ENCODE data around the gene CPAMD8.

Gene CPAMD8

GRCh38 chr19:16952046-16952445, 74.6 kb downstream of the CPAMD8 start:
- no peak overlapping the region for H3K4me3 ChIP-seq (ENCODE audit: low read depth, low read length)
- DNase-seq (ENCODE audit: low read depth, low spot score) = no peak
- TF ChIP-seq CTCF (IDR thresholded peaks at IDR 0.05; ENCODE audit: low read depth, low read length) = no peak
- in situ Hi-C loops (cut with HindIII; ENCODE audit: low sequenced_read_pairs) = no loop called here

GRCh38 chr19:16951529-16951928, 75.1 kb downstream of the CPAMD8 start:
- no peak for DNase-seq (ENCODE audit: low read depth, low spot score)
- TF ChIP-seq CTCF (IDR thresholded peaks at IDR 0.05; ENCODE audit: low read depth, low read length) = no peak
- in situ Hi-C loops (cut with HindIII; ENCODE audit: low sequenced_read_pairs) = no loop called here

GRCh38 chr19:16949496-16950023, 77.0 kb downstream of the CPAMD8 start:
- H3K4me3 ChIP-seq (ENCODE audit: low read depth, low read length) = no peak overlapping the region
- no peak for DNase-seq (ENCODE audit: low read depth, low spot score)
- in situ Hi-C loops (cut with HindIII; ENCODE audit: low sequenced_read_pairs) = no loop called here
- TF ChIP-seq CTCF (IDR thresholded peaks at IDR 0.05; ENCODE audit: low read depth, low read length) = no peak

More at GRCh38 chr19:16951529-16951928, 75.1 kb downstream of the CPAMD8 start:
- H3K4me3 ChIP-seq (ENCODE audit: low read depth, low read length) = no peak overlapping the region

GRCh38 chr19:16946951-16947940, 79.4 kb downstream of the CPAMD8 start:
- TF ChIP-seq CTCF (IDR thresholded peaks at IDR 0.05; ENCODE audit: low read depth, low read length) = no peak
- H3K4me3 ChIP-seq (ENCODE audit: low read depth, low read length) = no peak overlapping the region
- no peak for DNase-seq (ENCODE audit: low read depth, low spot score)
- in situ Hi-C loops (cut with HindIII; ENCODE audit: low sequenced_read_pairs) = no loop called here

- in situ Hi-C loops (cut with HindIII; ENCODE audit: low sequenced_read_pairs) = no loop called here
- DNase-seq (ENCODE audit: low read depth, low spot score) = no peak
- no peak overlapping the region for H3K4me3 ChIP-seq (ENCODE audit: low read depth, low read length)
- no peak for TF ChIP-seq CTCF (IDR thresholded peaks at IDR 0.05; ENCODE audit: low read depth, low read length)
Measured at GRCh38 chr19:16945762-16946465, 80.7 kb downstream of the CPAMD8 start.

- in situ Hi-C loops (cut with HindIII; ENCODE audit: low sequenced_read_pairs) = no loop called here
Measured at GRCh38 chr19:16945364-16945714, 81.3 kb downstream of the CPAMD8 start.

More at GRCh38 chr19:16945364-16945714, 81.3 kb downstream of the CPAMD8 start:
- H3K4me3 ChIP-seq (ENCODE audit: low read depth, low read length) = no peak overlapping the region
- TF ChIP-seq CTCF (IDR thresholded peaks at IDR 0.05; ENCODE audit: low read depth, low read length) = no peak
- DNase-seq (ENCODE audit: low read depth, low spot score) = no peak

All from astrocyte of the spinal cord (primary cell).